ENCODE measurements around the gene LEFTY1. TPM values are rescaled to one million over a fixed set of nuclear protein-coding genes. Genes with fewer than 3 reads are reported as not detected.

Gene LEFTY1
- total and polyA plus RNA-seq, 5 donors: 0.11 to 0.54 (median 0.48) TPM

Small RNA genes lying within 50 kb of the gene (microRNA-seq; reads per million reads assigned to microRNA genes)
- 0 reads per million in 2 donors for gene MIR6741

Other genes starting within 250 kb of the LEFTY1 start
- 100 to 1,000 TPM in 3 of 4 donors, 10 to 100 TPM in 1; 99.0 to 132 (median 115) TPM for gene ENAH, start 236.0 kb downstream of the LEFTY1 start, total RNA-seq
- 29.8 TPM for gene ENAH, start 236.0 kb downstream of the LEFTY1 start, polyA plus RNA-seq
- 100 to 1,000 TPM; 193 to 245 (median 219) TPM for gene SRP9, start 111.3 kb downstream of the LEFTY1 start, total RNA-seq
- gene SRP9, start 111.3 kb downstream of the LEFTY1 start, polyA plus RNA-seq: 259 TPM
- 10 to 100 TPM; 47.3 to 65.0 (median 56.8) TPM for gene EPHX1, start 79.0 kb downstream of the LEFTY1 start, total RNA-seq
- gene EPHX1, start 79.0 kb downstream of the LEFTY1 start, polyA plus RNA-seq: 54.0 TPM
- gene TMEM63A, start 6.8 kb downstream of the LEFTY1 start, total RNA-seq: 10 to 100 TPM; 32.6 to 44.4 (median 37.9) TPM
- 29.3 TPM for gene TMEM63A, start 6.8 kb downstream of the LEFTY1 start, polyA plus RNA-seq
- gene PYCR2, start 35.1 kb upstream of the LEFTY1 start, total RNA-seq: 10 to 100 TPM; 57.4 to 72.0 (median 62.3) TPM
- 76.9 TPM for gene PYCR2, start 35.1 kb upstream of the LEFTY1 start, polyA plus RNA-seq
- 1 to 10 TPM in 3 of 4 donors, under 1 TPM in 1; 0.60 to 2.1 (median 1.1) TPM for gene LEFTY2, start 52.1 kb upstream of the LEFTY1 start, total RNA-seq
- gene LEFTY2, start 52.1 kb upstream of the LEFTY1 start, polyA plus RNA-seq: 0.59 TPM
- gene SDE2, start 110.2 kb upstream of the LEFTY1 start, total RNA-seq: 10 to 100 TPM; 12.2 to 18.3 (median 12.7) TPM
- 9.4 TPM for gene SDE2, start 110.2 kb upstream of the LEFTY1 start, polyA plus RNA-seq
- 100 to 1,000 TPM; 304 to 344 (median 328) TPM for gene H3-3A, start 173.6 kb upstream of the LEFTY1 start, total RNA-seq
- 557 TPM for gene H3-3A, start 173.6 kb upstream of the LEFTY1 start, polyA plus RNA-seq